ENCODE data around the gene MICAL2. TPM values are rescaled to one million over a fixed set of nuclear protein-coding genes. Genes with fewer than 3 reads are reported as not detected.
A peak's percentile ranks its signal among the peaks of the same experiment; 100 is the strongest.

Gene MICAL2
- polyA plus RNA-seq, 2 of the 4 experiments (the other 2 are of a cell fraction): 39.8 to 42.1 TPM

DNA sequence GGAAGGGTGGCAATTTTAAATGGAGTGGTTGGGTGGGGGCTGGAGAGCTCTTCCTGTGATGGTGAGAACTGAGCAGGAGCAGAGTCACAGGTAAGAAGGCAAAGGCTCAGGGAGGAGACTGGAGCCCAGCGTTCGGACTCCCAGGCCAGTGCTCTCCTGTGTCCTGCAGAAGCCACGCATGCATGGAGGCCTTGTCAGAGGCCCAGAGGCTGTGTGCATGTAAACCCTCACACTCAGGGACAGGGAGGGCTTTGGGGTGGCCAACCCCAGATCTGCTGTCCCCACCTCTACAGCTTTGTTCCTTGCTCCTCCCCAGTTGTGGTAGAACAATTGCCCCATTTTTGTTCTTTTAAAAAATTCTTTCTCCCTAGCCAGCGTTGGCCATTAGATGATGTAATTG, 136.6 kb downstream of the MICAL2 start (continued):
- TF ChIP-seq FOSL2 (IDR thresholded peaks at IDR 0.05) (no peak), FOSL2 (CRISPR knock-in tag; IDR thresholded peaks at IDR 0.05) (no peak), NPAS2 (CRISPR knock-in tag; IDR thresholded peaks at IDR 0.05; ENCODE audit: borderline replicate concordance) (no peak), POLR2AphosphoS2 (conservative IDR thresholded peaks at IDR 0.05; ENCODE audit: low read length) (no peak), CBX2 (IDR thresholded peaks at IDR 0.05; ENCODE audit: borderline replicate concordance, low read depth) (no peak), TFCP2L1 (CRISPR knock-in tag; IDR thresholded peaks at IDR 0.05) (no peak)

DNA sequence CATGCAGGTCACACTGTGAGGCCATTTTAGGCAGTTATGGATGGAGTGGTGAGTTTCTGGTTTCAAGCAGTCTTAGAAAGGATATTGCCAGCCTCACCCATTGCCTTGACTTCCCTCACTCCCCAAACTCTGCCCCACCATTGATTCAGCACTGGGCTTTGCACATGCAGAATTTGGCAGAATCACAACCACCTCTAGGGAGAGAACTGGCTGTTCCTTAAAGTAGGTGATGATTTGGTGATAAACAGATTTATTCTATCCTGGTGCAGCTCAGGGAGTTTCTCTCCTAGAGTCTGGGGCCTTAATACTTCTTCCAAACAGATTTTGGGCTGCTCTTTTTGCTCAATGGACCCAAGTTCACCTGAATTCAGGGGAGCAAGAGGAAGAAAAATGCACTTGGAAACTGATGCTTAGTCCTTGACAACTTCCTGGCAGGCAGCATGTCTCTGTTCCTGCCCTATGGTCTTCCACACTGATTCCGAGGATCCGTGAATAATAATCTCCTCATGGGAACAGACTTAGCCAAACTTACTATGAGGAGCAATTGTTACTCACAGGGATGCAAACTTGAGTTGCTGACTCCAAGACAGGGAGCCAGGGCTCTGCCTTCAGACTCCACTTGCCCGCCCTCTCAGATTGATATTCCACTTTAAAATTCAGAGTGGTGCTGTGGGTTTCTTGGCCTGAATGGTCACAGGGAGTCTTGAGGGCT, 137.3 kb downstream of the MICAL2 start:
- Histone ChIP-seq H3K4me2 (no peak overlapping the region), H3K4me1 (peaks cover 10% of the 10 kb centered on the region; the same call in 1 of the 3 replicates), H3K27ac (no peak overlapping the region), H3K4me3 (no peak overlapping the region), H3K9me3 (no peaks in the 10 kb centered on the region)
- DNase-seq (ENCODE audit: low read depth in 1 of 2, low spot score in 1 of 2): no peak
- WGBS (ENCODE audit: missing lambda C conversion rate): 82% methylated on average over 3 of the region's 3 CpGs
- no peak for TF ChIP-seq TFCP2L1 (CRISPR knock-in tag; IDR thresholded peaks at IDR 0.05)
- TF ChIP-seq, protein P1, sequence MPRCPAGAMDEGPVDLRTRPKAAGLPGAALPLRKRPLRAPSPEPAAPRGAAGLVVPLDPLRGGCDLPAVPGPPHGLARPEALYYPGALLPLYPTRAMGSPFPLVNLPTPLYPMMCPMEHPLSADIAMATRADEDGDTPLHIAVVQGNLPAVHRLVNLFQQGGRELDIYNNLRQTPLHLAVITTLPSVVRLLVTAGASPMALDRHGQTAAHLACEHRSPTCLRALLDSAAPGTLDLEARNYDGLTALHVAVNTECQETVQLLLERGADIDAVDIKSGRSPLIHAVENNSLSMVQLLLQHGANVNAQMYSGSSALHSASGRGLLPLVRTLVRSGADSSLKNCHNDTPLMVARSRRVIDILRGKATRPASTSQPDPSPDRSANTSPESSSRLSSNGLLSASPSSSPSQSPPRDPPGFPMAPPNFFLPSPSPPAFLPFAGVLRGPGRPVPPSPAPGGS (IDR thresholded peaks at IDR 0.05): no peak
- TF ChIP-seq ZSCAN20 (CRISPR knock-in tag; IDR thresholded peaks at IDR 0.05): no peak
- TF ChIP-seq HOXB13 (CRISPR knock-in tag; IDR thresholded peaks at IDR 0.05; ENCODE audit: low read depth): no peak
- TF ChIP-seq JUN (IDR thresholded peaks at IDR 0.05): no peak
- TF ChIP-seq SREBF2 (IDR thresholded peaks at IDR 0.05): no peak
- no peak for TF ChIP-seq CHD4 (IDR thresholded peaks at IDR 0.05; ENCODE audit: borderline replicate concordance)
- TF ChIP-seq SMC3 (IDR thresholded peaks at IDR 0.05): no peak
- no peak for TF ChIP-seq HEYL (CRISPR knock-in tag; IDR thresholded peaks at IDR 0.05)
- TF ChIP-seq ZNF302 (CRISPR knock-in tag; IDR thresholded peaks at IDR 0.05): no peak
- no peak for TF ChIP-seq EHF (CRISPR knock-in tag; IDR thresholded peaks at IDR 0.05)
- TF ChIP-seq NPAS2 (CRISPR knock-in tag; IDR thresholded peaks at IDR 0.05; ENCODE audit: borderline replicate concordance): no peak
- TF ChIP-seq RAD21 (conservative IDR thresholded peaks at IDR 0.05 in 1 of 2, IDR thresholded peaks at IDR 0.05 in 1 of 2): no peak
- TF ChIP-seq, protein P2, sequence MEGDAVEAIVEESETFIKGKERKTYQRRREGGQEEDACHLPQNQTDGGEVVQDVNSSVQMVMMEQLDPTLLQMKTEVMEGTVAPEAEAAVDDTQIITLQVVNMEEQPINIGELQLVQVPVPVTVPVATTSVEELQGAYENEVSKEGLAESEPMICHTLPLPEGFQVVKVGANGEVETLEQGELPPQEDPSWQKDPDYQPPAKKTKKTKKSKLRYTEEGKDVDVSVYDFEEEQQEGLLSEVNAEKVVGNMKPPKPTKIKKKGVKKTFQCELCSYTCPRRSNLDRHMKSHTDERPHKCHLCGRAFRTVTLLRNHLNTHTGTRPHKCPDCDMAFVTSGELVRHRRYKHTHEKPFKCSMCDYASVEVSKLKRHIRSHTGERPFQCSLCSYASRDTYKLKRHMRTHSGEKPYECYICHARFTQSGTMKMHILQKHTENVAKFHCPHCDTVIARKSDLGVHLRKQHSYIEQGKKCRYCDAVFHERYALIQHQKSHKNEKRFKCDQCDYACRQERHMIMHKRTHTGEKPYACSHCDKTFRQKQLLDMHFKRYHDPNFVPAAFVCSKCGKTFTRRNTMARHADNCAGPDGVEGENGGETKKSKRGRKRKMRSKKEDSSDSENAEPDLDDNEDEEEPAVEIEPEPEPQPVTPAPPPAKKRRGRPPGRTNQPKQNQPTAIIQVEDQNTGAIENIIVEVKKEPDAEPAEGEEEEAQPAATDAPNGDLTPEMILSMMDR (IDR thresholded peaks at IDR 0.05): no peak
- TF ChIP-seq GATA3 (IDR thresholded peaks at IDR 0.05; ENCODE audit: borderline replicate concordance): no peak
- no peak for TF ChIP-seq FOSB (CRISPR knock-in tag; IDR thresholded peaks at IDR 0.05)
- TF ChIP-seq BHLHE40 (IDR thresholded peaks at IDR 0.05; ENCODE audit: low read depth, low read length): no peak
- no peak for TF ChIP-seq ZC3H11A (IDR thresholded peaks at IDR 0.05)
- CTCF ChIA-PET: interaction anchor here (0.9 to 3.0 kb wide), 5 partner anchors 11 to 201 kb away, joined by 3 to 11 read pairs (median 7); no protein-coding TSS in a partner anchor
- no peak for ATAC-seq
- no peak for FAIRE-seq
- POLR2A ChIA-PET: no interaction called here

DNA sequence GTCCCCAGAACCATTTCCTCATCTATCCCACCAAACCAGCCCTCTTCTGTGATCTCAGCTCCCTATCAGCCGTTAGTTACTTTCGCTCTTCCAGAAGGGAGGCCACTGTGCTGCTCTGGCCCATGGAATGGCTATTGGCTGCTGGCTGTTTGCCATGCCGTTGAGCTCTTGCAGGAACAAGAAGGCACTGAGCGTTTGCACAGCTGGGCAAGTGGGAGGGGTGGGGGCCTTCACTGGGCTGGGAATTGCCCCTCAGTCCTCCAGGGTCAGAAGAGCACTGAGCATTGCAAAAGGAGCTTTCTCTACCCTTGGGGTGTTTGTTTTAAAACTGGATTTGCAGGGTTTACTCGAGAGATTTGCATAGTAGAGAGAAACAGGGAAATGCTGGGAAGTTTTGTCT, 137.9 kb downstream of the MICAL2 start:
- H3K27ac ChIP-seq: no peak overlapping the region
- POLR2A ChIA-PET: no interaction called here
- TF ChIP-seq ZSCAN20 (CRISPR knock-in tag; IDR thresholded peaks at IDR 0.05): no peak
- no peak for TF ChIP-seq SREBF2 (IDR thresholded peaks at IDR 0.05)
- TF ChIP-seq, protein P3, sequence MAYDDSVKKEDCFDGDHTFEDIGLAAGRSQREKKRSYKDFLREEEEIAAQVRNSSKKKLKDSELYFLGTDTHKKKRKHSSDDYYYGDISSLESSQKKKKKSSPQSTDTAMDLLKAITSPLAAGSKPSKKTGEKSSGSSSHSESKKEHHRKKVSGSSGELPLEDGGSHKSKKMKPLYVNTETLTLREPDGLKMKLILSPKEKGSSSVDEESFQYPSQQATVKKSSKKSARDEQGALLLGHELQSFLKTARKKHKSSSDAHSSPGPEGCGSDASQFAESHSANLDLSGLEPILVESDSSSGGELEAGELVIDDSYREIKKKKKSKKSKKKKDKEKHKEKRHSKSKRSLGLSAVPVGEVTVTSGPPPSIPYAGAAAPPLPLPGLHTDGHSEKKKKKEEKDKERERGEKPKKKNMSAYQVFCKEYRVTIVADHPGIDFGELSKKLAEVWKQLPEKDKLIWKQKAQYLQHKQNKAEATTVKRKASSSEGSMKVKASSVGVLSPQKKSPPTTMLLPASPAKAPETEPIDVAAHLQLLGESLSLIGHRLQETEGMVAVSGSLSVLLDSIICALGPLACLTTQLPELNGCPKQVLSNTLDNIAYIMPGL (CRISPR knock-in tag; IDR thresholded peaks at IDR 0.05; ENCODE audit: borderline replicate concordance): no peak
- no peak for TF ChIP-seq MAFK (IDR thresholded peaks at IDR 0.05; ENCODE audit: partially characterized antibody)
- TF ChIP-seq RAD21 (conservative IDR thresholded peaks at IDR 0.05 in 1 of 2, IDR thresholded peaks at IDR 0.05 in 1 of 2): no peak
- TF ChIP-seq POLR2A (IDR thresholded peaks at IDR 0.05; ENCODE audit: low read length): no peak
- TF ChIP-seq, protein P4, sequence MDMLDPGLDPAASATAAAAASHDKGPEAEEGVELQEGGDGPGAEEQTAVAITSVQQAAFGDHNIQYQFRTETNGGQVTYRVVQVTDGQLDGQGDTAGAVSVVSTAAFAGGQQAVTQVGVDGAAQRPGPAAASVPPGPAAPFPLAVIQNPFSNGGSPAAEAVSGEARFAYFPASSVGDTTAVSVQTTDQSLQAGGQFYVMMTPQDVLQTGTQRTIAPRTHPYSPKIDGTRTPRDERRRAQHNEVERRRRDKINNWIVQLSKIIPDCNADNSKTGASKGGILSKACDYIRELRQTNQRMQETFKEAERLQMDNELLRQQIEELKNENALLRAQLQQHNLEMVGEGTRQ (IDR thresholded peaks at IDR 0.05): no peak
- no peak for TF ChIP-seq ZNF302 (CRISPR knock-in tag; IDR thresholded peaks at IDR 0.05)
- TF ChIP-seq, protein P5, sequence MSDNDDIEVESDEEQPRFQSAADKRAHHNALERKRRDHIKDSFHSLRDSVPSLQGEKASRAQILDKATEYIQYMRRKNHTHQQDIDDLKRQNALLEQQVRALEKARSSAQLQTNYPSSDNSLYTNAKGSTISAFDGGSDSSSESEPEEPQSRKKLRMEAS (IDR thresholded peaks at IDR 0.05): no peak
- TF ChIP-seq TFCP2L1 (CRISPR knock-in tag; IDR thresholded peaks at IDR 0.05): no peak
- TF ChIP-seq, protein P6, sequence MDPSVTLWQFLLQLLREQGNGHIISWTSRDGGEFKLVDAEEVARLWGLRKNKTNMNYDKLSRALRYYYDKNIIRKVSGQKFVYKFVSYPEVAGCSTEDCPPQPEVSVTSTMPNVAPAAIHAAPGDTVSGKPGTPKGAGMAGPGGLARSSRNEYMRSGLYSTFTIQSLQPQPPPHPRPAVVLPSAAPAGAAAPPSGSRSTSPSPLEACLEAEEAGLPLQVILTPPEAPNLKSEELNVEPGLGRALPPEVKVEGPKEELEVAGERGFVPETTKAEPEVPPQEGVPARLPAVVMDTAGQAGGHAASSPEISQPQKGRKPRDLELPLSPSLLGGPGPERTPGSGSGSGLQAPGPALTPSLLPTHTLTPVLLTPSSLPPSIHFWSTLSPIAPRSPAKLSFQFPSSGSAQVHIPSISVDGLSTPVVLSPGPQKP (IDR thresholded peaks at IDR 0.05; ENCODE audit: low read depth, low read length): no peak
- no peak for TF ChIP-seq CBX2 (IDR thresholded peaks at IDR 0.05; ENCODE audit: borderline replicate concordance, low read depth)

More for the DNA sequence above, 137.9 kb downstream of the MICAL2 start:
- no peak overlapping the region for H3K4me3 ChIP-seq
- CTCF ChIA-PET: interaction anchor here (0.9 to 1.5 kb wide), 8 partner anchors 8 to 39 kb away, joined by 3 to 9 read pairs (median 4); no protein-coding TSS in a partner anchor
- no peak for FAIRE-seq
- H3K9me3 ChIP-seq: no peaks in the 10 kb centered on the region
- DNase-seq (ENCODE audit: low read depth in 1 of 2, low spot score in 1 of 2): peak in 1 of 2 experiments; percentile 23
- 58% methylated on average over 5 of the region's 5 CpGs for WGBS (ENCODE audit: missing lambda C conversion rate)
- peaks cover 10% of the 10 kb centered on the region; the same call in 1 of the 3 replicates for H3K4me1 ChIP-seq
- ATAC-seq: no peak
- no peak overlapping the region for H3K4me2 ChIP-seq

Measured in A549 (cell line).